HepG2 (cell line): Measurements from ENCODE around the gene PROS1. TPM values are rescaled to one million over a fixed set of nuclear protein-coding genes. Genes with fewer than 3 reads are reported as not detected.

Source experiments
- ATAC-seq: fragments of 200-7000 bp; cut with Tn5 transposase; 3 replicates; pipeline ENCODE4 v1.9.1; 2020; ENCODE audit warnings: mild to moderate bottlenecking, moderate library complexity
- BruUV-seq: library from RNA; stranded (reverse); fragments of 400-500 nt; replicated peaks from 2 replicates; lab custom pipeline; 2021; lab: Mats Ljungman, UMichigan
- CTCF ChIA-PET: fragments of 300-600 bp; formaldehyde crosslinking; extraction: SDS; loops from one replicate; lab custom pipeline; 2021; ENCODE audit warnings: low total read pairs, inconsistent platforms, low intra/inter-chr PET ratio; lab: Yijun Ruan, JAX
- POLR2A ChIA-PET: fragments of 350-600 bp; sonication (Branson Sonifier 250); formaldehyde crosslinking; loops from one replicate; lab custom pipeline; 2020; ENCODE audit warnings: antibody characterized with exemption, inconsistent platforms; lab: Yijun Ruan, JAX
- DNase-seq: peaks from one replicate; pipeline ENCODE4 v3.0.0-alpha.2; 2015; ENCODE audit warnings: low spot score
- FAIRE-seq: peaks from 3 replicates; lab custom pipeline; 2011; peaks lifted over from hg19 to GRCh38; lab: Jason Lieb, UNC
- H2AFZ ChIP-seq: one replicate; pipeline ENCODE4 v1.6.1; 2011; ENCODE audit warnings: low read length, inconsistent platforms
- H3K27ac ChIP-seq: fragments of 300-600 bp; 3 replicates; pipeline ENCODE4 v1.8.0; 2011; ENCODE audit warnings: mixed run types, mild to moderate bottlenecking, mixed read lengths, low read length, inconsistent platforms; ENCODE audit not compliant: insufficient read depth; ENCODE audit errors: extremely low read length
- H3K27me3 ChIP-seq, 2 experiments: fragments of 200-600 bp in 1 of 2; 2 replicates in 1 of 2; 3 replicates in 1 of 2; pipeline versions ENCODE4 v1.6.0 to v1.8.0; 2011; ENCODE audit warnings: low read length in 2 of 2, mild to moderate bottlenecking in 2 of 2, moderate library complexity in 2 of 2, inconsistent platforms in 1 of 2; ENCODE audit not compliant: insufficient read depth in 2 of 2, control insufficient read depth in 1 of 2
- H3K36me3 ChIP-seq, 2 experiments: fragments of 200-600 bp in 1 of 2; replicated peaks in 1 of 2; 2 replicates in 1 of 2; 3 replicates in 1 of 2; pipeline versions ENCODE4 v1.5.1 to v1.8.0; 2011; ENCODE audit warnings: low read length in 2 of 2, inconsistent platforms in 1 of 2; ENCODE audit not compliant: insufficient read depth in 2 of 2, control insufficient read depth in 1 of 2
- H3K4me1 ChIP-seq: 2 replicates; pipeline ENCODE4 v1.5.1; 2012; ENCODE audit warnings: low read length, inconsistent platforms; ENCODE audit not compliant: insufficient read depth
- H3K4me2 ChIP-seq: 2 replicates; pipeline ENCODE4 v1.6.0; 2011; ENCODE audit warnings: low read depth, low read length, inconsistent platforms
- H3K4me3 ChIP-seq, 3 experiments: fragments of 200-600 bp in 1 of 3; sonication (generic), shearing (Covaris generic) in 1 of 3; replicated peaks in 1 of 3; 2 replicates each; pipeline ENCODE4 v1.5.1; 2011 to 2016; ENCODE audit warnings: low read length in 3 of 3, inconsistent platforms in 2 of 3, low read depth in 2 of 3, mild to moderate bottlenecking in 2 of 3, control low read depth in 1 of 3, mixed read lengths in 1 of 3; ENCODE audit not compliant: insufficient read depth in 1 of 3
- H3K79me2 ChIP-seq: one replicate; pipeline ENCODE4 v1.6.1; 2011; ENCODE audit warnings: low read length, inconsistent platforms; ENCODE audit not compliant: insufficient read depth
- H3K9ac ChIP-seq: 2 replicates; pipeline ENCODE4 v1.6.0; 2011; ENCODE audit warnings: mild to moderate bottlenecking, low read depth, low read length, inconsistent platforms; ENCODE audit not compliant: insufficient read depth
- H3K9me3 ChIP-seq: 2 replicates; pipeline ENCODE4 v1.5.1; 2012; ENCODE audit warnings: mild to moderate bottlenecking, low read length
- H4K20me1 ChIP-seq: 2 replicates; pipeline ENCODE4 v1.6.0; 2011; ENCODE audit warnings: inconsistent platforms, mild to moderate bottlenecking, low read length, moderate library complexity; ENCODE audit not compliant: insufficient read depth
- BRCA1 ChIP-seq: sonication (generic); formaldehyde crosslinking; IDR thresholded peaks from 2 replicates; pipeline ENCODE4 v1.4.0; 2020; ENCODE audit warnings: missing genetic modification reagents
- ELF4 ChIP-seq: sonication (generic); formaldehyde crosslinking; IDR thresholded peaks from 2 replicates; pipeline ENCODE4 v1.5.0; 2020; ENCODE audit warnings: missing genetic modification reagents, mild to moderate bottlenecking, moderate library complexity, borderline replicate concordance
- HOXA7 ChIP-seq: sonication (generic); formaldehyde crosslinking; IDR thresholded peaks from 2 replicates; pipeline ENCODE4 v1.8.1; 2022; ENCODE audit warnings: mild to moderate bottlenecking, missing genetic modification reagents, moderate library complexity
- KDM5B ChIP-seq: sonication (generic); formaldehyde crosslinking; IDR thresholded peaks from 2 replicates; pipeline ENCODE4 v1.4.0; 2020; ENCODE audit warnings: missing genetic modification reagents, mild to moderate bottlenecking, borderline replicate concordance
- MAFG ChIP-seq: sonication (generic); formaldehyde crosslinking; IDR thresholded peaks from 2 replicates; pipeline ENCODE4 v1.5.1; 2020; ENCODE audit warnings: mild to moderate bottlenecking, missing genetic modification reagents
- PHB2 ChIP-seq: fragments of 450-650 bp; IDR thresholded peaks from 2 replicates; pipeline ENCODE4 v1.6.1; 2018; ENCODE audit not compliant: partially characterized antibody
- SALL1 ChIP-seq: sonication (generic); formaldehyde crosslinking; IDR thresholded peaks from 2 replicates; pipeline ENCODE4 v1.8.0; 2022; ENCODE audit warnings: mild to moderate bottlenecking, missing genetic modification reagents
- SAP130 ChIP-seq: IDR thresholded peaks from 2 replicates; pipeline ENCODE4 v1.6.1; 2016; ENCODE audit warnings: low read depth
- SMYD3 ChIP-seq: sonication (generic); formaldehyde crosslinking; IDR thresholded peaks from 2 replicates; pipeline ENCODE4 v1.8.1; 2023; ENCODE audit warnings: mild to moderate bottlenecking, missing genetic modification reagents
- SRSF1 ChIP-seq: fragments of 200-400 bp; formaldehyde crosslinking; optimal IDR thresholded peaks from 2 replicates; pipeline ENCODE3; 2017; ENCODE audit warnings: mild to moderate bottlenecking, low read depth, low read length, moderate library complexity
- TBP ChIP-seq: sonication (generic); formaldehyde crosslinking; IDR thresholded peaks from 2 replicates; pipeline ENCODE4 v1.5.0; 2020; ENCODE audit warnings: missing genetic modification reagents
- ZBTB38 ChIP-seq: sonication (generic); formaldehyde crosslinking; IDR thresholded peaks from 2 replicates; pipeline ENCODE4 v1.5.1; 2020; ENCODE audit warnings: mild to moderate bottlenecking, missing genetic modification reagents
- ZNF136 ChIP-seq: sonication (generic); formaldehyde crosslinking; IDR thresholded peaks from 2 replicates; pipeline ENCODE4 v1.8.1; 2022; ENCODE audit warnings: low read depth, mild to moderate bottlenecking, moderate library complexity, missing genetic modification reagents
- ZNF138 ChIP-seq: sonication (generic); formaldehyde crosslinking; IDR thresholded peaks from 2 replicates; pipeline ENCODE4 v1.5.0; 2020; ENCODE audit warnings: mild to moderate bottlenecking, low read depth, missing genetic modification reagents
- ZNF24 ChIP-seq: fragments of 450-650 bp; IDR thresholded peaks from 2 replicates; pipeline ENCODE4 v1.6.1; 2017; ENCODE audit warnings: antibody characterized with exemption, mild to moderate bottlenecking
- ZNF282 ChIP-seq: fragments of 450-650 bp; IDR thresholded peaks from 2 replicates; pipeline ENCODE4 v1.6.1; 2018; ENCODE audit not compliant: partially characterized antibody
- ZNF34 ChIP-seq: sonication (generic); formaldehyde crosslinking; IDR thresholded peaks from 2 replicates; pipeline ENCODE4 v1.4.0; 2020; ENCODE audit warnings: mild to moderate bottlenecking, missing genetic modification reagents, borderline replicate concordance
- ZNF501 ChIP-seq: sonication (generic); formaldehyde crosslinking; IDR thresholded peaks from 2 replicates; pipeline ENCODE4 v1.5.1; 2020; ENCODE audit warnings: mild to moderate bottlenecking, moderate library complexity, missing genetic modification reagents
- ZNF652 ChIP-seq: IDR thresholded peaks from 2 replicates; pipeline ENCODE4 v1.6.1; 2016; ENCODE audit warnings: low read depth, borderline replicate concordance
- in situ Hi-C: cut with HindIII; loops from 2 replicates; pipeline ENCODE4 v1.10.0; 2017; ENCODE audit warnings: low pct_unique_long_range_greater_than_20kb; ENCODE audit not compliant: extremely low pct_ligation_motif_present
- intact Hi-C: fragments of 100-400 bp; cut with micrococcal nuclease; formaldehyde crosslinking; loops from one replicate; pipeline ENCODE4 v1.10.0; 2022; ENCODE audit not compliant: unreplicated experiment
- polyA plus RNA-seq, 8 experiments: library from polyadenylated mRNA; depleted of rRNA in 3 of 8; stranded (reverse) in 7 of 8; unstranded in 1 of 8; fragments of >200 nt; fragmentation: Illumina TruSeq in 4 of 8; extraction: Trizol in 4 of 8; gene quantifications; 2 replicates each; pipeline versions ENCODE4 v1.2.1 to v1.2.3, GENCODE V29; 2011 to 2016; ENCODE audit warnings: low read depth in 4 of 8, missing spikeins in 1 of 8, mixed read lengths in 1 of 8; ENCODE audit not compliant: insufficient read depth in 1 of 8
- total RNA-seq, 5 experiments: library from RNA; depleted of rRNA; stranded (reverse); fragments of >200 nt; fragmentation: Illumina TruSeq; extraction: Trizol; gene quantifications; 2 replicates each; pipeline ENCODE4 v1.2.3, GENCODE V29; 2016; ENCODE audit warnings: low read depth in 1 of 5

Gene PROS1
- total and polyA plus RNA-seq, 2 of the 13 experiments (the other 11 are each of a cell fraction or from before 2014, with no cell fraction given) = 63.8 to 76.8 TPM

- POLR2A ChIA-PET = no interaction called here
- intact Hi-C loops = no loop called here
- H3K4me2 ChIP-seq = no peak overlapping the region
- H3K4me3 ChIP-seq = no peak overlapping the region
- FAIRE-seq (no peak), DNase-seq (no peak)
- H3K36me3 ChIP-seq = 0 out of 5 replicates have a peak, but pooled peaks cover 0 to 4% of the 10 kb centered on the region in 2 experiments
- H3K9ac ChIP-seq = no peak overlapping the region
- H3K79me2 ChIP-seq = no peaks in the 10 kb centered on the region
- H3K4me1 ChIP-seq = no peaks in the 10 kb centered on the region
- CTCF ChIA-PET = no interaction called here
- BruUV-seq = no TSS peak
- no peaks in the 10 kb centered on the region for H4K20me1 ChIP-seq
- H2AFZ ChIP-seq = no peak overlapping the region
- H3K27me3 ChIP-seq = no peaks in the 10 kb centered on the region
- no peaks in the 10 kb centered on the region for H3K9me3 ChIP-seq
- no peak overlapping the region for H3K27ac ChIP-seq
- TF ChIP-seq ZNF138 (CRISPR knock-in tag) (no peak), ZNF652 (CRISPR knock-in tag) (no peak), ZNF282 (no peak), ZBTB38 (CRISPR knock-in tag) (no peak), SRSF1 (no peak), PHB2 (no peak), ZNF501 (CRISPR knock-in tag) (no peak), ELF4 (CRISPR knock-in tag) (no peak), MAFG (CRISPR knock-in tag) (no peak), ZNF34 (no peak), ZNF136 (CRISPR knock-in tag) (no peak), BRCA1 (CRISPR knock-in tag) (no peak), ZNF24 (no peak), TBP (CRISPR knock-in tag) (no peak), SALL1 (CRISPR knock-in tag) (no peak), HOXA7 (no peak), KDM5B (CRISPR knock-in tag) (no peak), SMYD3 (CRISPR knock-in tag) (no peak), SAP130 (CRISPR knock-in tag) (no peak)
- TF ChIP-seq, all 625 proteins: peak for 0
- ATAC-seq = no peak
- in situ Hi-C loops = no loop called here
Measured at GRCh38 chr3:93910097-93910496, 63.6 kb downstream of the PROS1 start.
